ENCODE measurements around the gene HAPSTR1.

- TF ChIP-seq CTCF (IDR thresholded peaks at IDR 0.05; ENCODE audit: insufficient read depth, low read length), result no peak
- TF ChIP-seq GABPA (IDR thresholded peaks at IDR 0.05; ENCODE audit: low read depth), result no peak
- TF ChIP-seq SPI1 (IDR thresholded peaks at IDR 0.05; ENCODE audit: borderline replicate concordance, low read depth), result no peak
- TF ChIP-seq, protein P1, sequence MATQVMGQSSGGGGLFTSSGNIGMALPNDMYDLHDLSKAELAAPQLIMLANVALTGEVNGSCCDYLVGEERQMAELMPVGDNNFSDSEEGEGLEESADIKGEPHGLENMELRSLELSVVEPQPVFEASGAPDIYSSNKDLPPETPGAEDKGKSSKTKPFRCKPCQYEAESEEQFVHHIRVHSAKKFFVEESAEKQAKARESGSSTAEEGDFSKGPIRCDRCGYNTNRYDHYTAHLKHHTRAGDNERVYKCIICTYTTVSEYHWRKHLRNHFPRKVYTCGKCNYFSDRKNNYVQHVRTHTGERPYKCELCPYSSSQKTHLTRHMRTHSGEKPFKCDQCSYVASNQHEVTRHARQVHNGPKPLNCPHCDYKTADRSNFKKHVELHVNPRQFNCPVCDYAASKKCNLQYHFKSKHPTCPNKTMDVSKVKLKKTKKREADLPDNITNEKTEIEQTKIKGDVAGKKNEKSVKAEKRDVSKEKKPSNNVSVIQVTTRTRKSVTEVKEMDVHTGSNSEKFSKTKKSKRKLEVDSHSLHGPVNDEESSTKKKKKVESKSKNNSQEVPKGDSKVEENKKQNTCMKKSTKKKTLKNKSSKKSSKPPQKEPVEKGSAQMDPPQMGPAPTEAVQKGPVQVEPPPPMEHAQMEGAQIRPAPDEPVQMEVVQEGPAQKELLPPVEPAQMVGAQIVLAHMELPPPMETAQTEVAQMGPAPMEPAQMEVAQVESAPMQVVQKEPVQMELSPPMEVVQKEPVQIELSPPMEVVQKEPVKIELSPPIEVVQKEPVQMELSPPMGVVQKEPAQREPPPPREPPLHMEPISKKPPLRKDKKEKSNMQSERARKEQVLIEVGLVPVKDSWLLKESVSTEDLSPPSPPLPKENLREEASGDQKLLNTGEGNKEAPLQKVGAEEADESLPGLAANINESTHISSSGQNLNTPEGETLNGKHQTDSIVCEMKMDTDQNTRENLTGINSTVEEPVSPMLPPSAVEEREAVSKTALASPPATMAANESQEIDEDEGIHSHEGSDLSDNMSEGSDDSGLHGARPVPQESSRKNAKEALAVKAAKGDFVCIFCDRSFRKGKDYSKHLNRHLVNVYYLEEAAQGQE (IDR thresholded peaks at IDR 0.05; ENCODE audit: insufficient replicate concordance, low read depth), result no peak
- no peak for TF ChIP-seq POLR2AphosphoS5 (IDR thresholded peaks at IDR 0.05; ENCODE audit: low read depth)
Observed at GRCh38 chr16:9049241-9049640, 42.2 kb upstream of the HAPSTR1 start.

All from HL-60 (cell line).